GM19035 (cell line): Measurements from ENCODE around the gene LCN10.
A peak's percentile ranks its signal among the peaks of the same experiment; 100 is the strongest.
"Not testable (repeated sequence)": the region's sequence is repeated elsewhere in the genome, so short reads cannot be mapped to it uniquely, and the experiment has no call there.

Experiments
- ATAC-seq: cut with Tn5 transposase; IDR thresholded peaks from one replicate; pipeline ENCODE4 v1.9.1; 2021; ENCODE audit not compliant: unreplicated experiment

LCN10 gene

GRCh38 chr9:136742591-136743391 is at the start of gene LCN10:
Gene LCN10 (minus strand): TSS chr9:136742940. CDS start chr9:136742903, 37 bp downstream.
- ATAC-seq, result no peak

- ATAC-seq, result peak; percentile 15
Observed at GRCh38 chr9:136791516-136792276, 49.0 kb upstream of the LCN10 start.

- ATAC-seq, result peak; percentile 82
Observed at GRCh38 chr9:136790640-136791515, 48.1 kb upstream of the LCN10 start, which contains the start of gene TMEM141. Gene TMEM141 (plus strand): TSS chr9:136791344. CDS start chr9:136791371, 27 bp downstream.

GRCh38 chr9:136789523-136789937 is 46.8 kb upstream of the LCN10 start:
- ATAC-seq, result no peak

- not testable (repeated sequence) for ATAC-seq
Observed at GRCh38 chr9:136788644-136789522, 46.1 kb upstream of the LCN10 start.

- no peak for ATAC-seq
Observed at GRCh38 chr9:136787690-136788400, 45.1 kb upstream of the LCN10 start.

GRCh38 chr9:136786983-136787382 is 44.2 kb upstream of the LCN10 start:
- not testable (repeated sequence) for ATAC-seq

- no peak for ATAC-seq
Observed at GRCh38 chr9:136786451-136786850, 43.7 kb upstream of the LCN10 start.

- not testable (repeated sequence) for ATAC-seq
Observed at GRCh38 chr9:136785565-136786355, 43.0 kb upstream of the LCN10 start.

- ATAC-seq, result no peak
Observed at GRCh38 chr9:136784997-136785361, 42.2 kb upstream of the LCN10 start.

GRCh38 chr9:136784249-136784996 is 41.7 kb upstream of the LCN10 start:
- ATAC-seq, result no peak

- no peak for ATAC-seq
Observed at GRCh38 chr9:136782452-136782851, 39.7 kb upstream of the LCN10 start.

GRCh38 chr9:136779808-136780207 is 37.1 kb upstream of the LCN10 start:
- ATAC-seq, result no peak

- no peak for ATAC-seq
Observed at GRCh38 chr9:136777359-136777758, 34.6 kb upstream of the LCN10 start.

- ATAC-seq, result no peak
Observed at GRCh38 chr9:136776947-136777346, 34.2 kb upstream of the LCN10 start.

- no peak for ATAC-seq
Observed at GRCh38 chr9:136775191-136775590, 32.5 kb upstream of the LCN10 start.

GRCh38 chr9:136774416-136775045 is 31.8 kb upstream of the LCN10 start:
- no peak for ATAC-seq
